ENCODE measurements around the gene CARD19.

Gene CARD19

GRCh38 chr9:93059715-93060578 lies 36.1 kb upstream of the CARD19 start:
- TF ChIP-seq CTCF (IDR thresholded peaks at IDR 0.05; ENCODE audit: low read depth, low read length, missing control alignments): no peak
- peak overlapping the region; percentile 68 for H3K4me3 ChIP-seq (ENCODE audit: low read depth, low read length)
- DNase-seq (ENCODE audit: low read depth): no peak

- peak overlapping the region; percentile 68 for H3K4me3 ChIP-seq (ENCODE audit: low read depth, low read length)
- DNase-seq (ENCODE audit: low read depth): no peak
- no peak for TF ChIP-seq CTCF (IDR thresholded peaks at IDR 0.05; ENCODE audit: low read depth, low read length, missing control alignments)
Measured at GRCh38 chr9:93060746-93061259, 35.2 kb upstream of the CARD19 start.

DNA sequence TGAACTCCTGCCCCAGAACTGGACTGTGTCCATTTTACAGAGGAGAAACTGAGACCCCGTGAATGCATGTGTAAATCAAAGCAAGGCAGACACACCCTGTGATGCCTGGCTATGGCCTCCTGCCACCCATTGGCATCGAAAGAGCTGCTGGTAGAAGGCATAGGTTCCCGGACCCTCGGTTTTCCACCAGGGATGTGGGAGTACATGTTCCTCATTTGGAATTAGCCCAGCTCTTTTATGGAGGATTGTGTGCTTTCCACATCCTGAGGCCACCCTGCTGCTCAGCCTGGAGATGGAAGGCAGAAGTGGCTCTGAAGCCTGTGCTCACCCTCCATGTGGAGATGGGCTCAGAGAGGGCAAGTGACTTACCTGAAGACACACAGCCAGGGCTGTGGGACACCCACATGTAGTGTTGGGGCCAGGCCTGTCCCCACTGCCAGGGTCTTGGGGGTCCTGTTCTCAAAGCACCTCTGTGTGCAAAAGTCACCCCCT lies 34.7 kb upstream of the CARD19 start:
- DNase-seq (ENCODE audit: low read depth): no peak
- H3K4me3 ChIP-seq (ENCODE audit: low read depth, low read length): peak overlapping the region; percentile 7
- no peak for TF ChIP-seq CTCF (IDR thresholded peaks at IDR 0.05; ENCODE audit: low read depth, low read length, missing control alignments)

- no peak for DNase-seq (ENCODE audit: low read depth)
- H3K4me3 ChIP-seq (ENCODE audit: low read depth, low read length): no peak overlapping the region; the same call in 1 of the 2 replicates
- no peak for TF ChIP-seq CTCF (IDR thresholded peaks at IDR 0.05; ENCODE audit: low read depth, low read length, missing control alignments)
Measured at GRCh38 chr9:93061791-93062763, 33.9 kb upstream of the CARD19 start.

GRCh38 chr9:93064392-93065134 lies 31.5 kb upstream of the CARD19 start:
- H3K4me3 ChIP-seq (ENCODE audit: low read depth, low read length): peak overlapping the region; percentile 18; the same call in 1 of the 2 replicates
- peak; percentile 93 for DNase-seq (ENCODE audit: low read depth)
- peak; percentile 2 for TF ChIP-seq CTCF (IDR thresholded peaks at IDR 0.05; ENCODE audit: low read depth, low read length, missing control alignments)

GRCh38 chr9:93065135-93065720 lies 30.8 kb upstream of the CARD19 start:
- H3K4me3 ChIP-seq (ENCODE audit: low read depth, low read length): no peak overlapping the region
- no peak for TF ChIP-seq CTCF (IDR thresholded peaks at IDR 0.05; ENCODE audit: low read depth, low read length, missing control alignments)
- no peak for DNase-seq (ENCODE audit: low read depth)

All from GM12864 (cell line).